Measurements from ENCODE around the gene GNG7.

GRCh38 chr19:2507109-2507508 lies 195.4 kb downstream of the GNG7 start:
- TF ChIP-seq CTCF (IDR thresholded peaks at IDR 0.05) (no peak), EP300 (IDR thresholded peaks at IDR 0.05) (no peak), POLR2AphosphoS5 (IDR thresholded peaks at IDR 0.05) (peak; percentile 66), POLR2A (IDR thresholded peaks at IDR 0.05) (no peak)
